H1 (cell line): ENCODE data around the gene VPS18. TPM values are rescaled to one million over a fixed set of nuclear protein-coding genes. Genes with fewer than 3 reads are reported as not detected.

ENCODE experiments used
- CEBPB ChIP-seq: IDR thresholded peaks from 2 replicates; pipeline ENCODE4 v1.6.1; 2012; ENCODE audit warnings: low read depth, low read length
- polyA plus RNA-seq, 7 experiments: library from polyadenylated mRNA; depleted of rRNA in 3 of 7; stranded (reverse) in 5 of 7; unstranded in 2 of 7; fragments of >200 nt in 5 of 7; fragments of 200-250 nt in 2 of 7; gene quantifications; 1 replicate in 5 of 7; 2 replicates in 1 of 7; 4 replicates in 1 of 7; pipeline versions ENCODE4 v1.2.1 to v1.2.3, GENCODE V29; 2011 to 2013; ENCODE audit warnings: missing spikeins in 2 of 7, mixed read lengths in 2 of 7
- total RNA-seq: library from RNA; stranded (reverse); fragmentation: NEBNext Ultra II Directional; extraction: Animal tissue kit (Norgen Biotek cat#: 25700); gene quantifications from 2 replicates; pipeline ENCODE4 v1.2.1, GENCODE V29; 2021
- TF ChIP-seq, protein P1 (sequence below): fragments of 300-600 bp; sonication (generic); IDR thresholded peaks from 2 replicates; pipeline ENCODE4 v1.7.1; 2012; ENCODE audit warnings: low read length, moderate library complexity, mild to moderate bottlenecking, inconsistent platforms; ENCODE audit not compliant: insufficient replicate concordance

VPS18 gene
- total and polyA plus RNA-seq, 2 of the 8 experiments (the other 6 are each of a cell fraction or from before 2014, with no cell fraction given) = 28.9 to 32.7 TPM

DNA sequence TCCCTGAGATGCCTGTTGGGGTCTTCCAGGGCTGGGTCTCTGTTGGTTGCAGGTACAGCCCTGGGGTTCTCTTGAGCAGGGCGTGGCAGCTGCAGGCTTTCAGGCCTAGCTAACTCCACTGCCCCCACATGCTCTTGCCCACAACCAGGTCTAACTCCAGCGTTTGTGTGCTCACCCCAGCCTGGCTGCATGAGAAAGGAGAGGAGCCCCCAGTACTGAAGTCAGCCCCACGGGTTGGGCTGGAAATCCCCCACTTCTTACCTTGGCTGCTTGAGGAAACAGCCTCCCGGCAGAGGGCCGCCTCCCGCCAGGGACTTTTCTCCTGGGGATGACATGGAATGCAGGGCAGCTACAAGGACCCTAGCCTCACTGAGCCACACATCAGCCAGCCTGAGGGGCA lies 18.2 kb downstream of the VPS18 start (continued):
- TF ChIP-seq, protein P1, sequence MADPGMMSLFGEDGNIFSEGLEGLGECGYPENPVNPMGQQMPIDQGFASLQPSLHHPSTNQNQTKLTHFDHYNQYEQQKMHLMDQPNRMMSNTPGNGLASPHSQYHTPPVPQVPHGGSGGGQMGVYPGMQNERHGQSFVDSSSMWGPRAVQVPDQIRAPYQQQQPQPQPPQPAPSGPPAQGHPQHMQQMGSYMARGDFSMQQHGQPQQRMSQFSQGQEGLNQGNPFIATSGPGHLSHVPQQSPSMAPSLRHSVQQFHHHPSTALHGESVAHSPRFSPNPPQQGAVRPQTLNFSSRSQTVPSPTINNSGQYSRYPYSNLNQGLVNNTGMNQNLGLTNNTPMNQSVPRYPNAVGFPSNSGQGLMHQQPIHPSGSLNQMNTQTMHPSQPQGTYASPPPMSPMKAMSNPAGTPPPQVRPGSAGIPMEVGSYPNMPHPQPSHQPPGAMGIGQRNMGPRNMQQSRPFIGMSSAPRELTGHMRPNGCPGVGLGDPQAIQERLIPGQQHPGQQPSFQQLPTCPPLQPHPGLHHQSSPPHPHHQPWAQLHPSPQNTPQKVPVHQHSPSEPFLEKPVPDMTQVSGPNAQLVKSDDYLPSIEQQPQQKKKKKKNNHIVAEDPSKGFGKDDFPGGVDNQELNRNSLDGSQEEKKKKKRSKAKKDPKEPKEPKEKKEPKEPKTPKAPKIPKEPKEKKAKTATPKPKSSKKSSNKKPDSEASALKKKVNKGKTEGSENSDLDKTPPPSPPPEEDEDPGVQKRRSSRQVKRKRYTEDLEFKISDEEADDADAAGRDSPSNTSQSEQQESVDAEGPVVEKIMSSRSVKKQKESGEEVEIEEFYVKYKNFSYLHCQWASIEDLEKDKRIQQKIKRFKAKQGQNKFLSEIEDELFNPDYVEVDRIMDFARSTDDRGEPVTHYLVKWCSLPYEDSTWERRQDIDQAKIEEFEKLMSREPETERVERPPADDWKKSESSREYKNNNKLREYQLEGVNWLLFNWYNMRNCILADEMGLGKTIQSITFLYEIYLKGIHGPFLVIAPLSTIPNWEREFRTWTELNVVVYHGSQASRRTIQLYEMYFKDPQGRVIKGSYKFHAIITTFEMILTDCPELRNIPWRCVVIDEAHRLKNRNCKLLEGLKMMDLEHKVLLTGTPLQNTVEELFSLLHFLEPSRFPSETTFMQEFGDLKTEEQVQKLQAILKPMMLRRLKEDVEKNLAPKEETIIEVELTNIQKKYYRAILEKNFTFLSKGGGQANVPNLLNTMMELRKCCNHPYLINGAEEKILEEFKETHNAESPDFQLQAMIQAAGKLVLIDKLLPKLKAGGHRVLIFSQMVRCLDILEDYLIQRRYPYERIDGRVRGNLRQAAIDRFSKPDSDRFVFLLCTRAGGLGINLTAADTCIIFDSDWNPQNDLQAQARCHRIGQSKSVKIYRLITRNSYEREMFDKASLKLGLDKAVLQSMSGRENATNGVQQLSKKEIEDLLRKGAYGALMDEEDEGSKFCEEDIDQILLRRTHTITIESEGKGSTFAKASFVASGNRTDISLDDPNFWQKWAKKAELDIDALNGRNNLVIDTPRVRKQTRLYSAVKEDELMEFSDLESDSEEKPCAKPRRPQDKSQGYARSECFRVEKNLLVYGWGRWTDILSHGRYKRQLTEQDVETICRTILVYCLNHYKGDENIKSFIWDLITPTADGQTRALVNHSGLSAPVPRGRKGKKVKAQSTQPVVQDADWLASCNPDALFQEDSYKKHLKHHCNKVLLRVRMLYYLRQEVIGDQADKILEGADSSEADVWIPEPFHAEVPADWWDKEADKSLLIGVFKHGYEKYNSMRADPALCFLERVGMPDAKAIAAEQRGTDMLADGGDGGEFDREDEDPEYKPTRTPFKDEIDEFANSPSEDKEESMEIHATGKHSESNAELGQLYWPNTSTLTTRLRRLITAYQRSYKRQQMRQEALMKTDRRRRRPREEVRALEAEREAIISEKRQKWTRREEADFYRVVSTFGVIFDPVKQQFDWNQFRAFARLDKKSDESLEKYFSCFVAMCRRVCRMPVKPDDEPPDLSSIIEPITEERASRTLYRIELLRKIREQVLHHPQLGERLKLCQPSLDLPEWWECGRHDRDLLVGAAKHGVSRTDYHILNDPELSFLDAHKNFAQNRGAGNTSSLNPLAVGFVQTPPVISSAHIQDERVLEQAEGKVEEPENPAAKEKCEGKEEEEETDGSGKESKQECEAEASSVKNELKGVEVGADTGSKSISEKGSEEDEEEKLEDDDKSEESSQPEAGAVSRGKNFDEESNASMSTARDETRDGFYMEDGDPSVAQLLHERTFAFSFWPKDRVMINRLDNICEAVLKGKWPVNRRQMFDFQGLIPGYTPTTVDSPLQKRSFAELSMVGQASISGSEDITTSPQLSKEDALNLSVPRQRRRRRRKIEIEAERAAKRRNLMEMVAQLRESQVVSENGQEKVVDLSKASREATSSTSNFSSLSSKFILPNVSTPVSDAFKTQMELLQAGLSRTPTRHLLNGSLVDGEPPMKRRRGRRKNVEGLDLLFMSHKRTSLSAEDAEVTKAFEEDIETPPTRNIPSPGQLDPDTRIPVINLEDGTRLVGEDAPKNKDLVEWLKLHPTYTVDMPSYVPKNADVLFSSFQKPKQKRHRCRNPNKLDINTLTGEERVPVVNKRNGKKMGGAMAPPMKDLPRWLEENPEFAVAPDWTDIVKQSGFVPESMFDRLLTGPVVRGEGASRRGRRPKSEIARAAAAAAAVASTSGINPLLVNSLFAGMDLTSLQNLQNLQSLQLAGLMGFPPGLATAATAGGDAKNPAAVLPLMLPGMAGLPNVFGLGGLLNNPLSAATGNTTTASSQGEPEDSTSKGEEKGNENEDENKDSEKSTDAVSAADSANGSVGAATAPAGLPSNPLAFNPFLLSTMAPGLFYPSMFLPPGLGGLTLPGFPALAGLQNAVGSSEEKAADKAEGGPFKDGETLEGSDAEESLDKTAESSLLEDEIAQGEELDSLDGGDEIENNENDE = no peak
- TF ChIP-seq CEBPB = no peak
